Measurements from ENCODE around the gene ZEB2. TPM values are rescaled to one million over a fixed set of nuclear protein-coding genes. Genes with fewer than 3 reads are reported as not detected.

The ZEB2 gene
- total RNA-seq, result 82.8 TPM

DNA sequence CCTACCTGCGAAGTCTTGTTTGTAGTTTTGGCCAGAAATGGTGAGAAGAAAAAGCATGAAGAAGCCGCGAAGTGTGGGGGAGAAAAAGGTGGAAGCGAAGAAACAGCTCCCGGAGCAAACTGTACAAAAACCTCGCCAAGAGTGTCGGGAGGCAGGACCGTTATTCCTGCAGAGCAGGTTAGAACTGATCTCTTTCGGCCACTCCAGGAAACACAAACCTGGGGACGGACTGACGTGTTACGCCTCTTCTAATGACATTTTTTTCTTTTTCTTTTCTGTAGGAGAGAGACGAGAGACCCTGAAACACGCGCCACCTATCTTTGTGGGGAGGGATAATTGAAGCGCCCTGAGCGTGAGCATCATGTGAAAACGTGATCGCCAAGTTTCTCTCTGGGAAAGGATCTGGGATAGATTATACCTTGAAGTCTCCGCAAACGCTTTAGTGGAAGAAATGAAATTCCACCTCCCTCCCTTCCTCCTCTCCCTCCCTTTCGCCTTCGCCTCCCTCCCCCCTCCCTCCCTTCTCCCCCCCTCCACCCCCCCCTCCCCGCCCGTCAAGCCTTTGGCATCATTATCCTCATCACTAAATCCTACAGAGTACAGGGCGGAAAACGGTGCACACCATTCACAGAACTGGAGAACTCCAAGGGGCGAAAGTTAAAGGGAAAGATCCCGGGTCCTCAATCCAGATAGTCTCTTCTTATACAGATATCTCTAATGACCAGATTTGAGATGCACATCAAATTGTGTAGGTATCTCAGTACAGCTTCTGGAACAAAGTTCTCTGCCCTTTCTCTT, at the start of gene ZEB2:
ZEB2 (minus strand) TSS at position 186 of the 798 bp plus-strand sequence. CDS start 2,769 bp downstream, outside the sequence.

Small RNA genes lying within 50 kb of the gene (small RNA-seq; reads per million reads assigned to genes)
- not detected for gene RF01987

All from diencephalon (tissue), 1 donor.